Upper lobe of right lung (tissue), 1 donor: Measurements from ENCODE around the gene UNC13B. TPM values are rescaled to one million over a fixed set of nuclear protein-coding genes. Genes with fewer than 3 reads are reported as not detected.

ENCODE experiments used
- ATAC-seq: fragments of 200-7000 bp; cut with Tn5 transposase; one replicate; pipeline ENCODE4 v1.9.1; 2020; ENCODE audit warnings: mild to moderate bottlenecking, moderate library complexity
- DNase-seq: peaks from one replicate; pipeline ENCODE4 v3.0.0-alpha.2; 2020
- H3K27ac ChIP-seq: fragments of 200-600 bp; one replicate; pipeline ENCODE4 v1.8.0; 2022
- H3K27me3 ChIP-seq: fragments of 200-600 bp; one replicate; pipeline ENCODE4 v1.8.0; 2022; ENCODE audit warnings: mild to moderate bottlenecking
- H3K36me3 ChIP-seq: fragments of 200-600 bp; one replicate; pipeline ENCODE4 v1.8.0; 2022
- H3K4me1 ChIP-seq: fragments of 200-600 bp; one replicate; pipeline ENCODE4 v1.8.0; 2022
- H3K4me3 ChIP-seq: fragments of 200-600 bp; one replicate; pipeline ENCODE4 v1.8.0; 2022; ENCODE audit warnings: mild to moderate bottlenecking
- H3K9me3 ChIP-seq: fragments of 200-600 bp; one replicate; pipeline ENCODE4 v1.8.0; 2022
- intact Hi-C: fragments of 100-400 bp; cut with DNase I; formaldehyde crosslinking; loops from one replicate; pipeline ENCODE4 v1.11.0; 2022
- total RNA-seq: library from RNA; stranded (reverse); fragmentation: NEBNext Ultra II Directional; extraction: Animal tissue kit (Norgen Biotek cat#: 25700); gene quantifications from one replicate; pipeline ENCODE4 v1.2.1, GENCODE V29; 2021
- TF ChIP-seq, protein P1 (sequence below): fragments of 200-600 bp; IDR thresholded peaks from one replicate; pipeline ENCODE4 v1.8.0; 2022; ENCODE audit warnings: antibody characterized with exemption
- donor health status: DM: no; HTN: yes; CAD: no; lungs with severe emphysema.

The UNC13B gene
- total RNA-seq, 1 donor from 2014 or later, result 92.1 TPM

DNA sequence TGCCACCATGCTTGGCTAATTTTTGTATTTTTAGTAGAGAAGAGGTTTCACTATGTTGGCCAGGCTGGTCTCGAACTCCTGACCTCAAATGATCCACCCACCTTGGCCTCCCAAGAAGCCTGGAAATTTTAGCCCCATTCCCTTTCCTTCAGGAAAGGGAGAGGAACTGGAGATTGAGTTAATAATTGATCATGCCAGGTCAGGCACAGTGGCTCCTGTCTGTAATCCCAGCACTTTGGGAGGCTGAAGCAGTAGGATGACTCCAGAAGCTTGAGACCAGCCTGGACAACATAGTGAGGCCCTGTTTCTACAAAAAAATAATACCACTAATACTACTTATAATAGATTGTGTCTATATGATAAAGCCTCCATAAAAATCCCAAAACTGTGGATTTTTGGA is 124.6 kb downstream of the UNC13B start:
- H3K27ac ChIP-seq, result no peak overlapping the region
- intact Hi-C loops, result no loop called here
- H3K4me3 ChIP-seq, result no peak overlapping the region
- no peaks in the 10 kb centered on the region for H3K4me1 ChIP-seq
- H3K36me3 ChIP-seq, result no peaks in the 10 kb centered on the region
- TF ChIP-seq, protein P1, sequence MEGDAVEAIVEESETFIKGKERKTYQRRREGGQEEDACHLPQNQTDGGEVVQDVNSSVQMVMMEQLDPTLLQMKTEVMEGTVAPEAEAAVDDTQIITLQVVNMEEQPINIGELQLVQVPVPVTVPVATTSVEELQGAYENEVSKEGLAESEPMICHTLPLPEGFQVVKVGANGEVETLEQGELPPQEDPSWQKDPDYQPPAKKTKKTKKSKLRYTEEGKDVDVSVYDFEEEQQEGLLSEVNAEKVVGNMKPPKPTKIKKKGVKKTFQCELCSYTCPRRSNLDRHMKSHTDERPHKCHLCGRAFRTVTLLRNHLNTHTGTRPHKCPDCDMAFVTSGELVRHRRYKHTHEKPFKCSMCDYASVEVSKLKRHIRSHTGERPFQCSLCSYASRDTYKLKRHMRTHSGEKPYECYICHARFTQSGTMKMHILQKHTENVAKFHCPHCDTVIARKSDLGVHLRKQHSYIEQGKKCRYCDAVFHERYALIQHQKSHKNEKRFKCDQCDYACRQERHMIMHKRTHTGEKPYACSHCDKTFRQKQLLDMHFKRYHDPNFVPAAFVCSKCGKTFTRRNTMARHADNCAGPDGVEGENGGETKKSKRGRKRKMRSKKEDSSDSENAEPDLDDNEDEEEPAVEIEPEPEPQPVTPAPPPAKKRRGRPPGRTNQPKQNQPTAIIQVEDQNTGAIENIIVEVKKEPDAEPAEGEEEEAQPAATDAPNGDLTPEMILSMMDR, result no peak
- DNase-seq (no peak), ATAC-seq (no peak)
- H3K9me3 ChIP-seq, result no peaks in the 10 kb centered on the region
- H3K27me3 ChIP-seq, result no peaks in the 10 kb centered on the region

- Histone ChIP-seq H3K9me3 (no peaks in the 10 kb centered on the region), H3K36me3 (no peaks in the 10 kb centered on the region), H3K27me3 (no peaks in the 10 kb centered on the region), H3K4me3 (no peak overlapping the region), H3K27ac (no peak overlapping the region), H3K4me1 (no peaks in the 10 kb centered on the region)
- no peak for DNase-seq
- TF ChIP-seq, protein P1, result no peak
- intact Hi-C loops, result no loop called here
- ATAC-seq, result no peak
These were observed 126.3 kb downstream of the UNC13B start for GRCh38 chr9:35287987-35288632.

DNA sequence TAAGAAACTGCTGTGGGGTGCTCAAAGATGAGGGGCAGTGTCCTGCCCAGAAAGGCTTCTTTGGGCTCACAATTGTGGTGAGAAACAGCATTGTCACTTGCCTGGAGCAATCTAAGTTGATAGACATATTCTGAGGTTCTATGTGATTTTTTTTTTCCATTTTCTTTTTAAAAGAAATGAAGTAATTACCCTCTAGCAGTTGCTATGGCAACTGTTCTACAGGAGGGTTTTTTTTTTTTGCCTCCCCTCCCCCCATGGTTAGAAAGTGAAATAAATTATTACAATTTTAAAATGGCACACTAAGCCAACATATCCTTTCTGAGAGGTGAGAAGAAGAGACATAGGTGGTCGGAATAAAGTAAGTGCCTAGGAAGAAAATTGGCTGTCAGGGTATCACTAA is 127.0 kb downstream of the UNC13B start:
- H3K27ac ChIP-seq, result no peak overlapping the region
- DNase-seq, result no peak
- intact Hi-C loops, result no loop called here
- TF ChIP-seq, protein P1, result no peak
- H3K36me3 ChIP-seq, result no peaks in the 10 kb centered on the region
- no peak for ATAC-seq
- H3K9me3 ChIP-seq, result no peaks in the 10 kb centered on the region
- H3K4me1 ChIP-seq, result no peaks in the 10 kb centered on the region
- no peaks in the 10 kb centered on the region for H3K27me3 ChIP-seq
- H3K4me3 ChIP-seq, result no peak overlapping the region

- intact Hi-C loops, result no loop called here
- H3K4me1 ChIP-seq, result no peaks in the 10 kb centered on the region
These were observed 131.7 kb downstream of the UNC13B start for GRCh38 chr9:35293376-35293964.

GRCh38 chr9:35294066-35294465 is 132.3 kb downstream of the UNC13B start:
- no peak overlapping the region for H3K4me3 ChIP-seq
- no peak for ATAC-seq
- H3K27ac ChIP-seq, result no peak overlapping the region
- TF ChIP-seq, protein P1, result no peak
- intact Hi-C loops, result no loop called here
- no peaks in the 10 kb centered on the region for H3K4me1 ChIP-seq
- DNase-seq, result no peak
- H3K27me3 ChIP-seq, result no peaks in the 10 kb centered on the region
- H3K36me3 ChIP-seq, result peaks cover 4% of the 10 kb centered on the region
- no peaks in the 10 kb centered on the region for H3K9me3 ChIP-seq

More at GRCh38 chr9:35293376-35293964, 131.7 kb downstream of the UNC13B start:
- H3K4me3 ChIP-seq, result no peak overlapping the region
- no peak overlapping the region for H3K27ac ChIP-seq
- ATAC-seq (no peak), DNase-seq (no peak)
- no peaks in the 10 kb centered on the region for H3K9me3 ChIP-seq
- peaks cover 4% of the 10 kb centered on the region for H3K36me3 ChIP-seq
- no peaks in the 10 kb centered on the region for H3K27me3 ChIP-seq
- TF ChIP-seq, protein P1, result no peak
